Measurements from ENCODE around the gene TMEM50B.

DNA sequence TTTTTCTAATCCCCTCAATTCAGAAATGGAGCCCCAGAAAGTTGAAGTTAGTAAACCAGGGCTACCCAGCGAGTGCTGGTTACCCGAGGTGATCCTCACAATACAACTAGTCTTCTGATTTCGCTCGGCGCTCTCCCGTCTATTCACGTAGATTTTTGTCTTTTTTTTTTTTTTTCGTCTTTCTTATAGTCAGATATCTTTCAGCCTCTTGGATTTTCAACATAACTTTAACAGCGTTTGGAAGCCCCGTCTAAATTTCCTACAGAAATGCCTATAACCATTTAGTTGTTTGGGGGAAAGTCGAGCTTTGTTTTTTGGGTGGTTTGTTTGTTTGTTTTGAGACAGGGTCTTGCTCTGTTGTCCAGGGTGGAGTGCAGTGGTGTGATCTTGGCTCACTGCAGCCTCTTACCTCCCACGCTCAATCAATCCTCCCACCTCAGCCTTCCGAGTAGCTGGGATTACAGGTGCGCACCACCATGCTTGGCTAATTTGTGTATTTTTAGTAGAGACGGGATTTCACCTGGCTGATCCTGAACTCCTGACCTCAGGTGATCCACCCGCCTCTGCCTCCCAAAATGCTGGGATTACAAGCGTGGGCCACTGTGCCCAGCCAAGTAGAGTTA is 818 bp upstream of the TMEM50B start:
- TF ChIP-seq, protein P1, sequence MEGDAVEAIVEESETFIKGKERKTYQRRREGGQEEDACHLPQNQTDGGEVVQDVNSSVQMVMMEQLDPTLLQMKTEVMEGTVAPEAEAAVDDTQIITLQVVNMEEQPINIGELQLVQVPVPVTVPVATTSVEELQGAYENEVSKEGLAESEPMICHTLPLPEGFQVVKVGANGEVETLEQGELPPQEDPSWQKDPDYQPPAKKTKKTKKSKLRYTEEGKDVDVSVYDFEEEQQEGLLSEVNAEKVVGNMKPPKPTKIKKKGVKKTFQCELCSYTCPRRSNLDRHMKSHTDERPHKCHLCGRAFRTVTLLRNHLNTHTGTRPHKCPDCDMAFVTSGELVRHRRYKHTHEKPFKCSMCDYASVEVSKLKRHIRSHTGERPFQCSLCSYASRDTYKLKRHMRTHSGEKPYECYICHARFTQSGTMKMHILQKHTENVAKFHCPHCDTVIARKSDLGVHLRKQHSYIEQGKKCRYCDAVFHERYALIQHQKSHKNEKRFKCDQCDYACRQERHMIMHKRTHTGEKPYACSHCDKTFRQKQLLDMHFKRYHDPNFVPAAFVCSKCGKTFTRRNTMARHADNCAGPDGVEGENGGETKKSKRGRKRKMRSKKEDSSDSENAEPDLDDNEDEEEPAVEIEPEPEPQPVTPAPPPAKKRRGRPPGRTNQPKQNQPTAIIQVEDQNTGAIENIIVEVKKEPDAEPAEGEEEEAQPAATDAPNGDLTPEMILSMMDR (IDR thresholded peaks at IDR 0.05), result no peak
- no peak for TF ChIP-seq POLR2A (IDR thresholded peaks at IDR 0.05)
